ENCODE data around the gene TOE1. TPM values are rescaled to one million over a fixed set of nuclear protein-coding genes. Genes with fewer than 3 reads are reported as not detected.

TOE1 gene
- total RNA-seq, 1 experiment from 2014 or later: 13.3 TPM

DNA sequence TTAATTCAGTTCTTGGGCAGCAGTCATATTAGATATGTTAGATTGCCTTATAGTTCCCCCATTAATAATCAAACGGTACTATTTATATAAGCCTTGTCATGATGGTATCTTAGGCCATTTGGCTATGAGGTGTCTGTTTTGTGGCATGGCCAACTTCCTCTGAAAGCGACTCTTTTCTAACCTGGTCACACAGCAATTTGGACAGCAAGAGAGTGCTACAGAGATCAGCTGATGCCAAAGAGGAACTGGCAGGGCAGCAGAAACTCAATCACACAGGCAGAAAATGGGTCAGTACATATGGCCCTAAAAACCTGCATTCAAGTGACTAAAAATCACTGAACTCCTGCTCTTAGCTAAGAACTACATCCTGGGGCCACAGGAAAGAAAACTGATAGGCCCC, 13.7 kb downstream of the TOE1 start:
- intact Hi-C loops (cut with micrococcal nuclease): no loop called here
- H3K36me3 Mint-ChIP-seq (ENCODE audit: insufficient read depth, unreplicated experiment): no peaks in the 10 kb centered on the region
- no TSS peak for BruUV-seq (replicated peaks)
- TF ChIP-seq, protein P1, sequence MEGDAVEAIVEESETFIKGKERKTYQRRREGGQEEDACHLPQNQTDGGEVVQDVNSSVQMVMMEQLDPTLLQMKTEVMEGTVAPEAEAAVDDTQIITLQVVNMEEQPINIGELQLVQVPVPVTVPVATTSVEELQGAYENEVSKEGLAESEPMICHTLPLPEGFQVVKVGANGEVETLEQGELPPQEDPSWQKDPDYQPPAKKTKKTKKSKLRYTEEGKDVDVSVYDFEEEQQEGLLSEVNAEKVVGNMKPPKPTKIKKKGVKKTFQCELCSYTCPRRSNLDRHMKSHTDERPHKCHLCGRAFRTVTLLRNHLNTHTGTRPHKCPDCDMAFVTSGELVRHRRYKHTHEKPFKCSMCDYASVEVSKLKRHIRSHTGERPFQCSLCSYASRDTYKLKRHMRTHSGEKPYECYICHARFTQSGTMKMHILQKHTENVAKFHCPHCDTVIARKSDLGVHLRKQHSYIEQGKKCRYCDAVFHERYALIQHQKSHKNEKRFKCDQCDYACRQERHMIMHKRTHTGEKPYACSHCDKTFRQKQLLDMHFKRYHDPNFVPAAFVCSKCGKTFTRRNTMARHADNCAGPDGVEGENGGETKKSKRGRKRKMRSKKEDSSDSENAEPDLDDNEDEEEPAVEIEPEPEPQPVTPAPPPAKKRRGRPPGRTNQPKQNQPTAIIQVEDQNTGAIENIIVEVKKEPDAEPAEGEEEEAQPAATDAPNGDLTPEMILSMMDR (IDR thresholded peaks at IDR 0.05; ENCODE audit: unreplicated experiment): no peak
- ChIA-PET CTCF (no interaction called here), POLR2A (no interaction called here)
- H3K27me3 Mint-ChIP-seq (ENCODE audit: insufficient read depth, unreplicated experiment): no peaks in the 10 kb centered on the region
- no peak for DNase-seq (ENCODE audit: unreplicated experiment)
- no peak overlapping the region for H3K4me3 Mint-ChIP-seq (ENCODE audit: unreplicated experiment)
- H3K27ac Mint-ChIP-seq (ENCODE audit: low read depth, unreplicated experiment): no peak overlapping the region
- no peaks in the 10 kb centered on the region for H3K9me3 Mint-ChIP-seq (ENCODE audit: unreplicated experiment)
- H3K4me1 Mint-ChIP-seq (ENCODE audit: insufficient read depth, unreplicated experiment): peaks cover 20% of the 10 kb centered on the region

DNA sequence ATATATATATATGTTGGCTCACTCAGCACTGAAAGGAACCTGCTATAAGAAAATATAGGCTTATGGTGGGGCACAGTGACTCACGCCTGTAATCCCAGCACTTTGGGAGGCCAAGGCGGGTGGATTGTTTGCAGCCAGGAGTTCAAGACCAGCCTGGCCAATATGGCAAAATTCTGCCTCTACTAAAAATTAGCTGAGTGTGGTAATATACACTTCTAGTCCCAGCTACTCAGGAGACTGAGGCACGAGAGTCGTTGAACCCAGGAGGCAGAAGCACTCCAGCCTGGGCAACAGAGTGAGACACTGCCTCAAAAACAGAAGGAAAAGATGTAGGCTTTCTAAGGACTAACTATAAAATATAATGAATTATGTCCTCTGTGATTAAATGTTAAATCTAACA, 14.9 kb downstream of the TOE1 start:
- ChIA-PET CTCF (interaction anchor here (0.9 to 11.8 kb wide), 3 partner anchors 10 to 341 kb away, joined by 3 to 303 read pairs (median 4); partner anchors contain the start of gene TESK2), POLR2A (interaction anchor here (0.5 to 2.6 kb wide), 2 partner anchors 15 to 198 kb away, joined by 4 to 17 read pairs; partner anchors contain the start of genes MUTYH and TOE1)
- intact Hi-C loops (cut with micrococcal nuclease): loop anchor here (5.0 kb wide), 1 partner anchor 343 kb away; the partner anchor contains the start of genes HECTD3 and UROD
- no TSS peak for BruUV-seq (replicated peaks)
- TF ChIP-seq, protein P1 (IDR thresholded peaks at IDR 0.05; ENCODE audit: unreplicated experiment): no peak
- no peak for DNase-seq (ENCODE audit: unreplicated experiment)
- no peak overlapping the region for H3K27ac Mint-ChIP-seq (ENCODE audit: low read depth, unreplicated experiment)
- H3K36me3 Mint-ChIP-seq (ENCODE audit: insufficient read depth, unreplicated experiment): no peaks in the 10 kb centered on the region
- no peaks in the 10 kb centered on the region for H3K9me3 Mint-ChIP-seq (ENCODE audit: unreplicated experiment)
- H3K27me3 Mint-ChIP-seq (ENCODE audit: insufficient read depth, unreplicated experiment): no peaks in the 10 kb centered on the region
- H3K4me3 Mint-ChIP-seq (ENCODE audit: unreplicated experiment): no peak overlapping the region
- peaks cover 12% of the 10 kb centered on the region for H3K4me1 Mint-ChIP-seq (ENCODE audit: insufficient read depth, unreplicated experiment)

DNA sequence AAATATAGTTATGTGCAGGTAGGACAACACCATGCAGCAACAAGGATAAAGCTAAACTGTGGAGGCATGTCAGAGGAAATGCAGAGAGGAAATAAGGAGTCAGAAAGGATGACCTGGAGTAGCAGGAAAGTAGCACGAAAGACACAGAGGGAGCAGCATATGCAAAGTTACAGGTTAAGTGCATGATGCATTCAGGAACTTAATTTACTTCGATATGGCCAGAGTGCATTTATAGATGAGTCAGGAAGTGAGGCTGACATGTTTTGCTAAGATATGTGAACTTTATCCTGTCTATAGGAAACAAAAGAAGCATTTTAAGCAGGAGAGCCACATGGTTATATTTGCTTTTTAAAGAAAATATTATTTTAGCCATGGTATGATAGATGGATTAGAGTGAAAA, 15.7 kb downstream of the TOE1 start:
- intact Hi-C loops (cut with micrococcal nuclease): loop anchor here (5.0 kb wide), 1 partner anchor 343 kb away; the partner anchor contains the start of genes HECTD3 and UROD
- no peak for DNase-seq (ENCODE audit: unreplicated experiment)
- no peaks in the 10 kb centered on the region for H3K27me3 Mint-ChIP-seq (ENCODE audit: insufficient read depth, unreplicated experiment)
- H3K36me3 Mint-ChIP-seq (ENCODE audit: insufficient read depth, unreplicated experiment): no peaks in the 10 kb centered on the region
- ChIA-PET CTCF (interaction anchor here (1.0 to 11.8 kb wide), 2 partner anchors 136 to 342 kb away, joined by 3 to 303 read pairs; partner anchors contain the start of gene TESK2), POLR2A (interaction anchor here (1.1 to 3.2 kb wide), 4 partner anchors 16 to 213 kb away, joined by 3 to 22 read pairs (median 11); partner anchors contain the start of genes MUTYH, PRDX1, TESK2 and TOE1)
- no TSS peak for BruUV-seq (replicated peaks)
- TF ChIP-seq, protein P1 (IDR thresholded peaks at IDR 0.05; ENCODE audit: unreplicated experiment): no peak
- H3K4me3 Mint-ChIP-seq (ENCODE audit: unreplicated experiment): no peak overlapping the region
- no peaks in the 10 kb centered on the region for H3K9me3 Mint-ChIP-seq (ENCODE audit: unreplicated experiment)
- H3K4me1 Mint-ChIP-seq (ENCODE audit: insufficient read depth, unreplicated experiment): peaks cover 15% of the 10 kb centered on the region
- H3K27ac Mint-ChIP-seq (ENCODE audit: low read depth, unreplicated experiment): no peak overlapping the region

DNA sequence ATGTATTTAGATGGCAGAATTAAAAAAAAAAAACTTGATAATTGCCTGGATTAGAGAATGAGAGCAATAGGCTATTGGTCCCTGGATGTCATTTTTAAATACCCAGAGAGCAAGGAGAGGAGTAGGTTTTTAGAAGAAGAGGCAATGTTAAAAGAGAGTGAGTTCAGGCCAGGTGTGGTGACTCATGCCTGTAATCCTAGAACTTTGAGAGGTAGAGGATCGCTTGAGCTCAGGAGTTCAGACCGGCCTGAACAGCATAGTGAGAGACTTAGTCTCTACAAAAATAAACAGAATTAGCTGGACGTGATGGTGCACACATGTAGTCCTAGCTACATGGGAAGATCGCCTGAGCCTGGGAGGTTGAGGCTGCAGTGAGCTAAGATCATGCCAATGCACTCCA, 16.2 kb downstream of the TOE1 start:
- peak; percentile 51 for DNase-seq (ENCODE audit: unreplicated experiment)
- POLR2A ChIA-PET: interaction anchor here (0.6 to 3.2 kb wide), 7 partner anchors 16 to 344 kb away, joined by 3 to 22 read pairs (median 3); partner anchors contain the start of genes MUTYH, PRDX1, TESK2 and TOE1
- CTCF ChIA-PET: interaction anchor here (0.6 to 11.8 kb wide), 4 partner anchors 16 to 653 kb away, joined by 3 to 303 read pairs (median 5); partner anchors contain the start of gene TESK2

More for the DNA sequence above, 16.2 kb downstream of the TOE1 start:
- Mint-ChIP-seq H3K27me3 (ENCODE audit: insufficient read depth, unreplicated experiment) (no peaks in the 10 kb centered on the region), H3K36me3 (ENCODE audit: insufficient read depth, unreplicated experiment) (no peaks in the 10 kb centered on the region), H3K4me3 (ENCODE audit: unreplicated experiment) (no peak overlapping the region), H3K27ac (ENCODE audit: low read depth, unreplicated experiment) (no peak overlapping the region), H3K4me1 (ENCODE audit: insufficient read depth, unreplicated experiment) (peaks cover 15% of the 10 kb centered on the region), H3K9me3 (ENCODE audit: unreplicated experiment) (no peaks in the 10 kb centered on the region)
- BruUV-seq (replicated peaks): no TSS peak
- TF ChIP-seq, protein P1 (IDR thresholded peaks at IDR 0.05; ENCODE audit: unreplicated experiment): no peak
- intact Hi-C loops (cut with micrococcal nuclease): loop anchor here (5.0 kb wide), 1 partner anchor 344 kb away; the partner anchor contains the start of genes HECTD3 and UROD
